K562 (cell line): ENCODE measurements around the gene SLC27A4. TPM values are rescaled to one million over a fixed set of nuclear protein-coding genes. Genes with fewer than 3 reads are reported as not detected.

Experiments
- ARID3B ChIP-seq: fragments of 250-450 bp; sonication (Bioruptor Pico); IDR thresholded peaks from 2 replicates; pipeline ENCODE4 v1.4.0; 2020; ENCODE audit warnings: borderline replicate concordance
- BCOR ChIP-seq: fragments of 450-650 bp; IDR thresholded peaks from 2 replicates; pipeline ENCODE4 v1.6.1; 2016
- CXXC5 ChIP-seq: fragments of 250-450 bp; sonication (Bioruptor Pico); IDR thresholded peaks from 2 replicates; pipeline ENCODE4 v1.8.0; 2022; ENCODE audit warnings: inconsistent platforms, mild to moderate bottlenecking, moderate library complexity
- NFE2L1 ChIP-seq: fragments of 450-650 bp; IDR thresholded peaks from 2 replicates; pipeline ENCODE4 v1.6.1; 2016; ENCODE audit warnings: missing genetic modification characterization, low read depth, mild to moderate bottlenecking, missing compliant biosample characterization, moderate library complexity, borderline replicate concordance
- PCBP2 ChIP-seq: fragments of 200-400 bp; formaldehyde crosslinking; IDR thresholded peaks from 2 replicates; pipeline ENCODE4 v1.6.1; 2018; ENCODE audit warnings: low read length, low read depth, mild to moderate bottlenecking, moderate library complexity; ENCODE audit not compliant: poor library complexity, severe bottlenecking
- POLR3G ChIP-seq: IDR thresholded peaks from 2 replicates; pipeline ENCODE4 v1.6.1; 2011; ENCODE audit not compliant: insufficient read length, insufficient replicate concordance; ENCODE audit errors: extremely low read depth
- PURB ChIP-seq: sonication (generic); formaldehyde crosslinking; IDR thresholded peaks from 2 replicates; pipeline ENCODE4 v1.9.0; 2021; ENCODE audit warnings: low read depth, mild to moderate bottlenecking, missing genetic modification reagents
- RCOR1 ChIP-seq, 2 experiments: IDR thresholded peaks; 2 replicates each; pipeline ENCODE4 v1.6.1; 2012; ENCODE audit warnings: low read depth in 2 of 2, low read length in 2 of 2, borderline replicate concordance in 1 of 2, improper control_type of control experiment in 1 of 2
- RHOXF2B ChIP-seq: fragments of 250-450 bp; sonication (Bioruptor Pico); conservative IDR thresholded peaks from 2 replicates; pipeline ENCODE4 v1.5.1; 2021
- RNF219 ChIP-seq: fragments of 250-450 bp; sonication (Bioruptor Pico); IDR thresholded peaks from 2 replicates; pipeline ENCODE4 v1.5.0; 2022; ENCODE audit warnings: mild to moderate bottlenecking
- SOX6 ChIP-seq: fragments of 450-650 bp; IDR thresholded peaks from 2 replicates; pipeline ENCODE4 v1.6.1; 2014; ENCODE audit warnings: mild to moderate bottlenecking
- TAF7 ChIP-seq: fragments of 450-650 bp; IDR thresholded peaks from 2 replicates; pipeline ENCODE4 v1.6.1; 2016; ENCODE audit warnings: missing genetic modification characterization, missing compliant biosample characterization
- UBTF ChIP-seq, 2 experiments: IDR thresholded peaks; 2 replicates each; pipeline ENCODE4 v1.6.1; 2012; ENCODE audit warnings: improper control_type of control experiment in 2 of 2, low read depth in 2 of 2, low read length in 2 of 2, borderline replicate concordance in 1 of 2
- XRCC3 ChIP-seq: fragments of 450-650 bp; IDR thresholded peaks from 2 replicates; pipeline ENCODE4 v1.6.1; 2017; ENCODE audit warnings: mild to moderate bottlenecking, moderate library complexity
- YBX1 ChIP-seq: fragments of 450-650 bp; IDR thresholded peaks from 2 replicates; pipeline ENCODE4 v1.7.1; 2016; ENCODE audit warnings: mild to moderate bottlenecking
- ZNF140 ChIP-seq: fragments of 250-450 bp; sonication (Bioruptor Pico); IDR thresholded peaks from 2 replicates; pipeline ENCODE4 v1.8.0; 2021; ENCODE audit warnings: moderate library complexity, mild to moderate bottlenecking, inconsistent platforms
- ZNF165 ChIP-seq: fragments of 250-450 bp; sonication (Bioruptor Pico); IDR thresholded peaks from 2 replicates; pipeline ENCODE4 v1.4.0; 2020; ENCODE audit warnings: borderline replicate concordance
- ZNF584 ChIP-seq: fragments of 200-800 bp; sonication (Bioruptor generic); IDR thresholded peaks from 2 replicates; pipeline ENCODE4 v1.6.1; 2016; ENCODE audit warnings: low read depth, mild to moderate bottlenecking, missing genetic modification characterization, missing compliant biosample characterization
- ZNF76 ChIP-seq: fragments of 250-450 bp; sonication (Bioruptor Pico); IDR thresholded peaks from 2 replicates; pipeline ENCODE4 v1.4.0; 2020; ENCODE audit warnings: mild to moderate bottlenecking, moderate library complexity, borderline replicate concordance
- ZNF766 ChIP-seq: fragments of 200-800 bp; sonication (Bioruptor generic); conservative IDR thresholded peaks from 2 replicates; pipeline ENCODE4 v1.6.1; 2016; ENCODE audit warnings: missing genetic modification characterization, missing compliant biosample characterization
- ZSCAN29 ChIP-seq: fragments of 450-650 bp; IDR thresholded peaks from 2 replicates; pipeline ENCODE4 v1.6.1; 2017
- polyA plus RNA-seq, 8 experiments: library from polyadenylated mRNA; depleted of rRNA in 4 of 8; stranded (reverse) in 5 of 8; unstranded in 3 of 8; fragments of >200 nt; fragmentation: Nextera tagmentation in 2 of 8; fragmentation: Illumina TruSeq in 1 of 8; extraction: Ambion mirVana in 2 of 8; extraction: Trizol in 1 of 8; gene quantifications; 2 replicates each; pipeline versions ENCODE4 v1.2.1 to v1.2.3, GENCODE V29; 2011 to 2014; ENCODE audit warnings: inconsistent platforms in 1 of 8, missing spikeins in 1 of 8
- total RNA-seq, 7 experiments: library from RNA; depleted of rRNA in 6 of 7; stranded (reverse); fragments of >200 nt in 6 of 7; fragmentation: Illumina TruSeq in 2 of 7; extraction: Trizol in 2 of 7; gene quantifications; 2 replicates each; pipeline versions ENCODE4 v1.2.1 to v1.2.3, GENCODE V29; 2011 to 2021; ENCODE audit warnings: low replicate concordance in 1 of 7

The SLC27A4 gene
- total and polyA plus RNA-seq, 9 of the 15 experiments (the other 6 are each of a cell fraction or from before 2014, with no cell fraction given): 0.25 to 35.7 (median 14.0) TPM

- TF ChIP-seq UBTF (IDR thresholded peaks at IDR 0.05; ENCODE audit: borderline replicate concordance in 1 of 2, low read depth in 2 of 2, low read length in 2 of 2) (peak; percentile 18 to 98; a peak in 2 of 4 replicates), SOX6 (peak; percentile 73; the same call in 1 of the 2 replicates), PURB (no peak), YBX1 (no peak), PCBP2 (no peak), RCOR1 (IDR thresholded peaks at IDR 0.05; ENCODE audit: borderline replicate concordance in 1 of 2, low read depth in 2 of 2, low read length in 2 of 2) (peak; percentile 8 to 78; a peak in 3 of 4 replicates), ZNF584 (CRISPR knock-in tag) (no peak), ZNF766 (CRISPR knock-in tag) (no peak), ARID3B (no peak; the same call in 1 of the 2 replicates), XRCC3 (no peak), RHOXF2B (CRISPR knock-in tag) (peak; percentile 70; the same call in 1 of the 2 replicates), RNF219 (CRISPR knock-in tag) (no peak), ZNF140 (CRISPR knock-in tag) (no peak), POLR3G (no peak), TAF7 (tag) (peak; percentile 32; the same call in 1 of the 2 replicates), BCOR (peak; percentile 93), ZNF165 (CRISPR knock-in tag) (no peak), ZSCAN29 (peak; percentile 79), ZNF76 (CRISPR knock-in tag) (peak; percentile 93), NFE2L1 (tag) (no peak), CXXC5 (CRISPR knock-in tag) (peak; percentile 100)
These were observed at the start of gene SLC27A4 (continued) for GRCh38 chr9:128339761-128340690.
